PC-9 (cell line): ENCODE measurements around the gene CSNK1E. TPM values are rescaled to one million over a fixed set of nuclear protein-coding genes. Genes with fewer than 3 reads are reported as not detected.

Source experiments
- BruUV-seq: library from RNA; stranded (reverse); fragments of 400-500 nt; replicated peaks from 2 replicates; lab custom pipeline; 2021; lab: Mats Ljungman, UMichigan
- CTCF ChIA-PET: fragments of 300-600 bp; sonication (Branson Sonifier 250); formaldehyde crosslinking; loops from one replicate; lab custom pipeline; 2022; ENCODE audit warnings: antibody characterized with exemption; lab: Charles Lee
- POLR2A ChIA-PET: fragments of 300-600 bp; sonication (Branson Sonifier 250); formaldehyde crosslinking; loops from one replicate; lab custom pipeline; 2022; ENCODE audit warnings: antibody characterized with exemption; ENCODE audit not compliant: unreplicated experiment; lab: Charles Lee
- DNase-seq, 2 experiments: peaks; one replicate each; pipeline versions ENCODE4 v3.0.0 to v3.0.0-alpha.2; 2015 to 2022; ENCODE audit warnings: mixed read lengths in 1 of 2
- H2AFZ ChIP-seq: fragments of 200-600 bp; sonication (generic); 2 replicates; pipeline ENCODE4 v1.8.1; 2017; ENCODE audit warnings: antibody characterized with exemption
- H3F3A ChIP-seq: fragments of 200-600 bp; sonication (generic); 2 replicates; pipeline ENCODE4 v1.8.1; 2017; ENCODE audit warnings: antibody characterized with exemption, mild to moderate bottlenecking, low read depth; ENCODE audit not compliant: insufficient read depth
- H3K27ac ChIP-seq: fragments of 200-600 bp; sonication (generic); 2 replicates; pipeline ENCODE4 v1.6.1; 2016; ENCODE audit warnings: mixed run types
- H3K27me3 ChIP-seq: fragments of 200-600 bp; sonication (generic); 2 replicates; pipeline ENCODE4 v1.6.1; 2016; ENCODE audit warnings: low read depth, mixed run types; ENCODE audit not compliant: insufficient read depth
- H3K36me3 ChIP-seq: fragments of 200-600 bp; sonication (generic); 2 replicates; pipeline ENCODE4 v1.6.1; 2016; ENCODE audit warnings: low read depth, mixed run types
- H3K4me1 ChIP-seq: fragments of 200-600 bp; sonication (generic); replicated peaks from 2 replicates; pipeline ENCODE4 v1.6.1; 2016; ENCODE audit warnings: mixed run types; ENCODE audit not compliant: insufficient read depth
- H3K4me2 ChIP-seq: fragments of 200-600 bp; sonication (generic); 2 replicates; pipeline ENCODE4 v1.6.1; 2017; ENCODE audit warnings: mixed run types
- H3K4me3 ChIP-seq: fragments of 200-600 bp; sonication (generic); 2 replicates; pipeline ENCODE4 v1.6.1; 2016; ENCODE audit warnings: mixed run types
- H3K79me2 ChIP-seq: fragments of 200-600 bp; sonication (generic); 2 replicates; pipeline ENCODE4 v1.6.1; 2017; ENCODE audit warnings: low read depth, mixed run types
- H3K9me2 ChIP-seq: fragments of 200-600 bp; sonication (generic); 2 replicates; pipeline ENCODE4 v1.8.1; 2017; ENCODE audit warnings: mild to moderate bottlenecking; ENCODE audit not compliant: insufficient read depth
- H3K9me3 ChIP-seq: fragments of 200-600 bp; sonication (generic); 2 replicates; pipeline ENCODE4 v1.8.1; 2016; ENCODE audit warnings: low read depth; ENCODE audit not compliant: insufficient read depth
- H4K20me1 ChIP-seq: fragments of 200-600 bp; sonication (generic); 2 replicates; pipeline ENCODE4 v1.8.1; 2017; ENCODE audit not compliant: insufficient read depth
- EZH2 ChIP-seq: fragments of 200-600 bp; sonication (generic); IDR thresholded peaks from 2 replicates; pipeline ENCODE4 v1.8.0; 2017; ENCODE audit warnings: antibody characterized with exemption, low read depth
- intact Hi-C: fragments of 100-400 bp; cut with micrococcal nuclease; formaldehyde crosslinking; loops from one replicate; pipeline ENCODE4 v1.10.0; 2022; ENCODE audit not compliant: unreplicated experiment
- total RNA-seq: library from RNA; stranded (reverse); gene quantifications from 2 replicates; pipeline ENCODE4 v1.2.3, GENCODE V29; 2021
- TF ChIP-seq, protein P1 (sequence below): fragments of 200-600 bp; sonication (generic); conservative IDR thresholded peaks from 2 replicates; pipeline ENCODE4 v1.6.1; 2017; ENCODE audit warnings: mixed run types, antibody characterized with exemption, mild to moderate bottlenecking, moderate library complexity

The CSNK1E gene
- total RNA-seq, 1 experiment from 2014 or later: 348 TPM

DNA sequence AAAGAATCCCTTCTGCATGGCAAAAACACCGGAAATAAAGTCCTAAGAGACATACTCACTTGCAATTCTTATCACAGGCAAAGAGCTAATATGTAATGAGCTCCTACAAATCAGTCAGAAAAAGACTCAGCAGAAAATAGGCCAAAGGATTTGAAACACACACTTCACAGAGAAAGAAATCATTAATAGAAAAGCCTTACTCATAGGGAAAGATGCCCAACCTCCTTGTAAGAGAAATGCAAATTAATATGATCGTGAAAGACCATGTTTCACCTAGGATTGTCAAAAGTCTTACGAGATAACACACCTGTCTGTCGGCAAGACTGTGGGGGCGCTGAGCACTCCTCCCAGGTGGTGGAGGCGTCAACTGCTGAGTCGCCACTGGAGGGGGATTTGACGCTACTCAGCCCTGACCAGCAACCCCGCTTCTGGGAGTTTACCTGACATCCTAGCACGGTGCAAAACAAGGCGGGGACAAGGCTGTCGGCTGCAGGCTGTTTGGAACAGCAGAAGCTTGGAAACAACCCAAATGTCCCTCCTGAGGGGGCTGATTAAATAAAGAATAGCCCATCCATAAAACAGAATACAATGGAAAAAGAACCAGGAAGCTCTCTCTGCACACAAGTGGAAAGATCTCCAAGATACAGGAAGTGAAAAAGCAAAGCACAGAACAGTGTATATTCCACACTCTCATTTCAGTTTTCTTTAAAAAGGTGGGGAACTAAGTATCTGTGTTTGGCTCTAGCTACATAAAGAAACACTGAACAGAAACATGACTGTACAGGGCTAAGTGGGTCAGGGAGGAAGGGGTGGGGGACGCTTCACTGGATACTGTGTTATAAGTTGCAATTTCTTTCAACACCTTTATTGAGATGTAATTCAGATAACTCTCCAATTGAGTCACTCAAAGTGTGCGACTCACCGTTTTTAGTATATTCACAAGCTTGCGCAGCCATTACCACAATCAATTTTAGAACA lies 11.5 kb downstream of the CSNK1E start:
- peak overlapping the region; percentile 12; the same call in 1 of the 2 replicates for H3K4me3 ChIP-seq
- peak overlapping the region; percentile 86 for H3K27ac ChIP-seq
- peaks cover 38% of the 10 kb centered on the region for H4K20me1 ChIP-seq
- no TSS peak for BruUV-seq
- H3K36me3 ChIP-seq: peaks cover 64% of the 10 kb centered on the region
- ChIA-PET CTCF (interaction anchor here (0.5 to 1.0 kb wide), 7 partner anchors 12 to 1223 kb away, joined by 3 to 7 read pairs (median 3); no protein-coding TSS in a partner anchor), POLR2A (interaction anchor here (0.6 to 0.7 kb wide), 4 partner anchors 24 to 119 kb away, joined by 3 to 13 read pairs (median 5); no protein-coding TSS in a partner anchor)
- peak; percentile 52 to 89 for DNase-seq
- no peaks in the 10 kb centered on the region for H3K9me3 ChIP-seq
- H3K79me2 ChIP-seq: peaks cover 100% of the 10 kb centered on the region
- no peaks in the 10 kb centered on the region for H3K27me3 ChIP-seq
- intact Hi-C loops: no loop called here
- peak overlapping the region; percentile 64 for H3K4me2 ChIP-seq
- TF ChIP-seq, protein P1, sequence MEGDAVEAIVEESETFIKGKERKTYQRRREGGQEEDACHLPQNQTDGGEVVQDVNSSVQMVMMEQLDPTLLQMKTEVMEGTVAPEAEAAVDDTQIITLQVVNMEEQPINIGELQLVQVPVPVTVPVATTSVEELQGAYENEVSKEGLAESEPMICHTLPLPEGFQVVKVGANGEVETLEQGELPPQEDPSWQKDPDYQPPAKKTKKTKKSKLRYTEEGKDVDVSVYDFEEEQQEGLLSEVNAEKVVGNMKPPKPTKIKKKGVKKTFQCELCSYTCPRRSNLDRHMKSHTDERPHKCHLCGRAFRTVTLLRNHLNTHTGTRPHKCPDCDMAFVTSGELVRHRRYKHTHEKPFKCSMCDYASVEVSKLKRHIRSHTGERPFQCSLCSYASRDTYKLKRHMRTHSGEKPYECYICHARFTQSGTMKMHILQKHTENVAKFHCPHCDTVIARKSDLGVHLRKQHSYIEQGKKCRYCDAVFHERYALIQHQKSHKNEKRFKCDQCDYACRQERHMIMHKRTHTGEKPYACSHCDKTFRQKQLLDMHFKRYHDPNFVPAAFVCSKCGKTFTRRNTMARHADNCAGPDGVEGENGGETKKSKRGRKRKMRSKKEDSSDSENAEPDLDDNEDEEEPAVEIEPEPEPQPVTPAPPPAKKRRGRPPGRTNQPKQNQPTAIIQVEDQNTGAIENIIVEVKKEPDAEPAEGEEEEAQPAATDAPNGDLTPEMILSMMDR: no peak
- TF ChIP-seq EZH2: no peak
- no peaks in the 10 kb centered on the region for H3K9me2 ChIP-seq
- H3F3A ChIP-seq: peaks cover 79% of the 10 kb centered on the region
- H2AFZ ChIP-seq: no peak overlapping the region
- peaks cover 74% of the 10 kb centered on the region for H3K4me1 ChIP-seq

DNA sequence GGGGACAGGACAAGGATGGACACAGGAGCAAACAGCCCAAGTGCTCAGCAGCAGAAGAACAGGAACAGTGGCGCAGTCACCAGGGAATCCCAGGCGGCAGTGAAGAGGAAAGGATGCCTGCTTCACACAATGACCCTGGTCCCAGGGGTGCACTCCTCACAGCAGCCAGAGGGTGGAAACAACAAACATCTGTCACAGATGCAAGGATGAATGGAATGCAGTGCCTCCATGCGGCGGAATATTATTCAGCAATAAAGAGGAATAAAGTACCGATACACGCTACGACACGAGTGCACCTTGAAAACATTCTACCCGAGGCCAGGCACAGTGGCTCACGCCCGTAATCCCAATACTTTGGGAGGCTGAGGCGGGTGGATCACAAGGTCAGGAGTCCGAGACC lies 12.7 kb downstream of the CSNK1E start:
- no TSS peak for BruUV-seq
- intact Hi-C loops: no loop called here
- Histone ChIP-seq H2AFZ (no peak overlapping the region), H3K79me2 (peaks cover 91% of the 10 kb centered on the region), H3K9me2 (no peaks in the 10 kb centered on the region), H4K20me1 (peaks cover 26% of the 10 kb centered on the region), H3K4me3 (no peak overlapping the region), H3F3A (peaks cover 79% of the 10 kb centered on the region), H3K4me2 (0 out of 2 replicates have a peak overlapping the region, but pooled peaks have one; percentile 0), H3K36me3 (peaks cover 65% of the 10 kb centered on the region), H3K27me3 (no peaks in the 10 kb centered on the region), H3K27ac (peak overlapping the region; percentile 86; the same call in 1 of the 2 replicates), H3K4me1 (peaks cover 76% of the 10 kb centered on the region), H3K9me3 (no peaks in the 10 kb centered on the region)
- ChIA-PET POLR2A (interaction anchor here (0.5 to 0.6 kb wide), 2 partner anchors 15 to 123 kb away, joined by 4 to 11 read pairs; no protein-coding TSS in a partner anchor), CTCF (interaction anchor here (0.6 kb wide), 1 partner anchor 1224 kb away, joined by 4 read pairs; no protein-coding TSS in a partner anchor)
- TF ChIP-seq, protein P1: no peak
- no peak for TF ChIP-seq EZH2
- peak in 1 of 2 experiments; percentile 31 for DNase-seq

DNA sequence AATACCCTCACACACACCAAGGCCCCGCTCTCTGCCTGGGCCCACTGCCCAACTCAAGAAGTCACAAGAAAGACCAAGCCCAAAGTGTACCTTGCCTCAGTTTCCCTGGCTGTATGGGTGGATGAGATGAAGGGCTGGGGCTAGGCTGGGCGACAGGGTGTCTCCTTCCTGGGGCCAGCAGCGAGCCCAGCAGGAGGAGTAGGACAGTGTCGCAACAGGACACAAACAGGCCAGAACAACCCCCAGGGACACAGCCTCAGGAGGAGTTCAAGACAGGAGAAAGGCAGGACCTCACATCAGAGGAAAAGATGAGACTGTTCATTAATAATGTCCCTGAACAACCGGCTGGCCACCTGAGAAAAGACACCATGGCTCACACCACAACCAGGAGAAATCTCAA lies 13.3 kb downstream of the CSNK1E start:
- intact Hi-C loops: no loop called here
- Histone ChIP-seq H3F3A (peaks cover 82% of the 10 kb centered on the region), H3K27me3 (no peaks in the 10 kb centered on the region), H4K20me1 (peaks cover 24% of the 10 kb centered on the region), H3K4me2 (0 out of 2 replicates have a peak overlapping the region, but pooled peaks have one; percentile 0), H3K27ac (peak overlapping the region; percentile 86; the same call in 1 of the 2 replicates), H3K9me3 (no peaks in the 10 kb centered on the region), H3K9me2 (no peaks in the 10 kb centered on the region), H2AFZ (no peak overlapping the region), H3K4me3 (no peak overlapping the region), H3K4me1 (peaks cover 81% of the 10 kb centered on the region), H3K79me2 (peaks cover 85% of the 10 kb centered on the region), H3K36me3 (peaks cover 68% of the 10 kb centered on the region)
- no peak for DNase-seq
- ChIA-PET POLR2A (no interaction called here), CTCF (no interaction called here)
- no TSS peak for BruUV-seq
- no peak for TF ChIP-seq EZH2
- TF ChIP-seq, protein P1: no peak
